MCF 10A (cell line): ENCODE results near the gene ADD1. TPM values are rescaled to one million over a fixed set of nuclear protein-coding genes. Genes with fewer than 3 reads are reported as not detected.
"Not testable (repeated sequence)": the region's sequence is repeated elsewhere in the genome, so short reads cannot be mapped to it uniquely, and the experiment has no call there.

Source experiments
- BruUV-seq: library from RNA; stranded (reverse); fragments of 400-500 nt; replicated peaks from 2 replicates; lab custom pipeline; 2021; lab: Mats Ljungman, UMichigan
- CTCF ChIA-PET: fragments of 300-600 bp; sonication (Branson Sonifier 250); formaldehyde crosslinking; extraction: SDS; loops from one replicate; lab custom pipeline; 2021; ENCODE audit warnings: antibody characterized with exemption, inconsistent platforms; lab: Yijun Ruan, JAX
- POLR2A ChIA-PET: fragments of 300-600, 350-650 bp; sonication (Branson Sonifier 250); formaldehyde crosslinking; extraction: SDS; loops from one replicate; lab custom pipeline; 2020; ENCODE audit warnings: antibody characterized with exemption, inconsistent platforms; lab: Yijun Ruan, JAX
- DNase-seq: peaks from one replicate; pipeline ENCODE4 v3.0.0-alpha.2; 2018; ENCODE audit not compliant: unreplicated experiment
- H3K27ac Mint-ChIP-seq: one replicate; pipeline ENCODE4 v1.8.0; 2022; ENCODE audit warnings: mild to moderate bottlenecking, low read depth, mixed read lengths; ENCODE audit not compliant: unreplicated experiment
- H3K27me3 Mint-ChIP-seq: one replicate; pipeline ENCODE4 v1.8.0; 2022; ENCODE audit warnings: mixed read lengths; ENCODE audit not compliant: insufficient read depth, unreplicated experiment
- H3K36me3 Mint-ChIP-seq: one replicate; pipeline ENCODE4 v1.8.0; 2022; ENCODE audit warnings: mild to moderate bottlenecking, moderate library complexity, mixed read lengths; ENCODE audit not compliant: insufficient read depth, unreplicated experiment
- H3K4me1 Mint-ChIP-seq: one replicate; pipeline ENCODE4 v1.8.0; 2022; ENCODE audit warnings: mixed read lengths; ENCODE audit not compliant: insufficient read depth, unreplicated experiment
- H3K4me3 Mint-ChIP-seq: one replicate; pipeline ENCODE4 v1.8.0; 2022; ENCODE audit warnings: mild to moderate bottlenecking, moderate library complexity, mixed read lengths; ENCODE audit not compliant: unreplicated experiment
- H3K9me3 Mint-ChIP-seq: one replicate; pipeline ENCODE4 v1.8.0; 2022; ENCODE audit warnings: mixed read lengths; ENCODE audit not compliant: unreplicated experiment
- CTCF ChIP-seq: fragments of 200-600 bp; IDR thresholded peaks from one replicate; pipeline ENCODE4 v1.8.0; 2022; ENCODE audit warnings: antibody characterized with exemption, mild to moderate bottlenecking; ENCODE audit not compliant: unreplicated experiment
- intact Hi-C: fragments of 100-400 bp; cut with micrococcal nuclease; formaldehyde crosslinking; loops from 2 replicates; pipeline ENCODE4 v1.14.1; 2022
- total RNA-seq: library from RNA; stranded (reverse); gene quantifications from 2 replicates; pipeline ENCODE4 v1.2.3, GENCODE V29; 2022

ADD1 gene
- total RNA-seq, 1 experiment from 2014 or later, result 131 TPM

GRCh38 chr4:2954358-2955185 lies 110.9 kb downstream of the ADD1 start:
- H3K27ac Mint-ChIP-seq, result no peak overlapping the region
- H3K36me3 Mint-ChIP-seq, result peaks cover 91% of the 10 kb centered on the region
- H3K4me3 Mint-ChIP-seq, result no peak overlapping the region
- intact Hi-C loops, result no loop called here
- H3K9me3 Mint-ChIP-seq, result no peaks in the 10 kb centered on the region
- BruUV-seq, result no TSS peak
- ChIA-PET CTCF (interaction anchor here (0.6 to 1.6 kb wide), 6 partner anchors 10 to 302 kb away, joined by 3 to 5 read pairs (median 3); no protein-coding TSS in a partner anchor), POLR2A (interaction anchor here (1.9 to 3.2 kb wide), 2 partner anchors 9 to 19 kb away, joined by 11 to 22 read pairs; partner anchors contain the start of genes GRK4 and NOP14)
- DNase-seq, result no peak
- H3K27me3 Mint-ChIP-seq, result no peaks in the 10 kb centered on the region
- peaks cover 5% of the 10 kb centered on the region for H3K4me1 Mint-ChIP-seq
- TF ChIP-seq CTCF, result peak; percentile 27

- peaks cover 90% of the 10 kb centered on the region for H3K36me3 Mint-ChIP-seq
- BruUV-seq, DNase-seq, H3K4me3 Mint-ChIP-seq, H3K27ac Mint-ChIP-seq, H3K27me3 Mint-ChIP-seq, H3K4me1 Mint-ChIP-seq, intact Hi-C loops, H3K9me3 Mint-ChIP-seq: not testable (repeated sequence)
- ChIA-PET POLR2A (interaction anchor here (1.0 kb wide), 1 partner anchor 20 kb away, joined by 3 read pairs; no protein-coding TSS in a partner anchor), CTCF (interaction anchor here (0.7 to 1.4 kb wide), 6 partner anchors 10 to 610 kb away, joined by 3 to 5 read pairs (median 3); no protein-coding TSS in a partner anchor)
Observed at GRCh38 chr4:2955186-2956044, 111.8 kb downstream of the ADD1 start.

- no peak for DNase-seq
- TF ChIP-seq CTCF, result no peak
- Mint-ChIP-seq H3K27me3 (no peaks in the 10 kb centered on the region), H3K4me3 (no peak overlapping the region), H3K27ac (peak overlapping the region; percentile 27), H3K36me3 (peaks cover 76% of the 10 kb centered on the region), H3K9me3 (no peaks in the 10 kb centered on the region), H3K4me1 (peaks cover 9% of the 10 kb centered on the region)
- BruUV-seq, result no TSS peak
- POLR2A ChIA-PET, result interaction anchor here (1.5 to 2.3 kb wide), 2 partner anchors 15 to 23 kb away, joined by 5 to 6 read pairs; no protein-coding TSS in a partner anchor
- CTCF ChIA-PET, result interaction anchor here (1.5 to 1.7 kb wide), 2 partner anchors 9 to 20 kb away, joined by 3 to 6 read pairs; no protein-coding TSS in a partner anchor
- intact Hi-C loops, result no loop called here
Observed at GRCh38 chr4:2958446-2958845, 114.8 kb downstream of the ADD1 start.

GRCh38 chr4:2960450-2960849 lies 116.8 kb downstream of the ADD1 start:
- Mint-ChIP-seq H3K36me3 (peaks cover 65% of the 10 kb centered on the region), H3K4me1 (peaks cover 16% of the 10 kb centered on the region)
- H3K4me3 Mint-ChIP-seq, H3K27me3 Mint-ChIP-seq, H3K27ac Mint-ChIP-seq, H3K9me3 Mint-ChIP-seq, DNase-seq, BruUV-seq, POLR2A ChIA-PET, intact Hi-C loops: not testable (repeated sequence)
- CTCF ChIA-PET, result interaction anchor here (0.6 to 0.9 kb wide), 2 partner anchors 12 to 98 kb away, joined by 4 to 6 read pairs; no protein-coding TSS in a partner anchor
